Lower leg skin (tissue), 4 donors: ENCODE measurements around the gene ACAP1. TPM values are rescaled to one million over a fixed set of nuclear protein-coding genes. Genes with fewer than 3 reads are reported as not detected.

Experiments
- DNase-seq, 2 donors: peaks; one replicate each; pipeline ENCODE4 v3.0.0-alpha.2; 2019; ENCODE audit warnings: low spot score in 2 of 2
- H3K4me3 ChIP-seq: fragments of 200-600 bp; sonication (generic); 2 replicates; pipeline ENCODE4 v1.5.1; 2017; ENCODE audit warnings: mild to moderate bottlenecking, low read depth; ENCODE audit not compliant: poor library complexity, severe bottlenecking
- POLR2A ChIP-seq, 2 donors: fragments of 450-650 bp; IDR thresholded peaks; one replicate each; pipeline ENCODE4 v1.6.1; 2016 to 2017; ENCODE audit warnings: antibody characterized with exemption in 2 of 2, mild to moderate bottlenecking in 1 of 2, moderate library complexity in 1 of 2
- WGBS, 2 donors: methylation state at CpG; one replicate each; pipeline ENCODE4 v1.1.5; 2018; 5-methylcytosine and 5-hydroxymethylcytosine counted together
- intact Hi-C: fragments of 100-400 bp; cut with DNase I; formaldehyde crosslinking; loops from one replicate; pipeline ENCODE4 v1.15.0; 2023; ENCODE audit warnings: low total_unique reads
- total RNA-seq, 4 donors: library from RNA; depleted of rRNA; stranded (reverse); fragments of >200 nt; gene quantifications; one replicate each; pipeline ENCODE4 v1.1.0, GENCODE V29; 2016
- TF ChIP-seq, protein P1 (sequence below), 3 donors: fragments of 450-650 bp; IDR thresholded peaks; one replicate each; pipeline ENCODE4 v1.5.1; 2016; ENCODE audit warnings: antibody characterized with exemption in 3 of 3, mild to moderate bottlenecking in 3 of 3, moderate library complexity in 2 of 3

ACAP1 gene
- total RNA-seq, 4 donors from 2014 or later = 2.9 to 5.6 (median 3.8) TPM

- WGBS, 2 donors = 2 to 3% methylated on average over 49 to 50 of the region's 51 CpGs
- no peak for TF ChIP-seq POLR2A (IDR thresholded peaks at IDR 0.05)
- TF ChIP-seq, protein P1, sequence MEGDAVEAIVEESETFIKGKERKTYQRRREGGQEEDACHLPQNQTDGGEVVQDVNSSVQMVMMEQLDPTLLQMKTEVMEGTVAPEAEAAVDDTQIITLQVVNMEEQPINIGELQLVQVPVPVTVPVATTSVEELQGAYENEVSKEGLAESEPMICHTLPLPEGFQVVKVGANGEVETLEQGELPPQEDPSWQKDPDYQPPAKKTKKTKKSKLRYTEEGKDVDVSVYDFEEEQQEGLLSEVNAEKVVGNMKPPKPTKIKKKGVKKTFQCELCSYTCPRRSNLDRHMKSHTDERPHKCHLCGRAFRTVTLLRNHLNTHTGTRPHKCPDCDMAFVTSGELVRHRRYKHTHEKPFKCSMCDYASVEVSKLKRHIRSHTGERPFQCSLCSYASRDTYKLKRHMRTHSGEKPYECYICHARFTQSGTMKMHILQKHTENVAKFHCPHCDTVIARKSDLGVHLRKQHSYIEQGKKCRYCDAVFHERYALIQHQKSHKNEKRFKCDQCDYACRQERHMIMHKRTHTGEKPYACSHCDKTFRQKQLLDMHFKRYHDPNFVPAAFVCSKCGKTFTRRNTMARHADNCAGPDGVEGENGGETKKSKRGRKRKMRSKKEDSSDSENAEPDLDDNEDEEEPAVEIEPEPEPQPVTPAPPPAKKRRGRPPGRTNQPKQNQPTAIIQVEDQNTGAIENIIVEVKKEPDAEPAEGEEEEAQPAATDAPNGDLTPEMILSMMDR (IDR thresholded peaks at IDR 0.05) = peak in 1 of 3 donors; percentile 72
- intact Hi-C loops = no loop called here
- DNase-seq = peak; percentile 69 to 96
- no peak overlapping the region for H3K4me3 ChIP-seq
Observed at GRCh38 chr17:7296189-7296861, 40.0 kb upstream of the ACAP1 start.

DNA sequence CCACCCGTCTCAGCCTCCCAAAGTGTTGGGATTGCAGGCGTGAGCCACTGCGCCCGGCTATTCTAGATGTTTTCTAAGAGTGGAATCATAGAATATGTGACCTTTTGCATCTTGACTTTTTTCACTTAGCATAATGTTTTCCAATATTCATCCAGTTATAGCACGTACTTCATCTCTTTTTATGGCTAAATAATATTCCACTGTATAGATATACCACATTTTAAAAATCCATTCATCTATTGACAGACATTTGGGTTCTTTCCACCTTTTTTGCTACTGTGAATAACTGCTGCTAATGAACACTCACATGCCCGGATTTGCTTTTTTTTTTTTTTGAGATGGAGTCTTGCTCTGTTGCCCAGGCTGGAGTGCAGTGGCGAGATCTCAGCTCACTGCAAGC is 32.1 kb upstream of the ACAP1 start:
- intact Hi-C loops = no loop called here
- TF ChIP-seq, protein P1 (IDR thresholded peaks at IDR 0.05) = no peak
- TF ChIP-seq POLR2A (IDR thresholded peaks at IDR 0.05) = no peak
- WGBS, 2 donors = 95% methylated on average over 7 of the region's 7 CpGs

GRCh38 chr17:7306911-7307685 is 29.2 kb upstream of the ACAP1 start, which contains the start of gene EIF5A:
TSS of gene EIF5A (plus strand) at chr17:7307628. CDS start at chr17:7309636, 2,008 bp downstream.
- intact Hi-C loops = no loop called here
- H3K4me3 ChIP-seq = peak within 1 kb of the TSS; percentile 85
- TF ChIP-seq POLR2A (IDR thresholded peaks at IDR 0.05) = no peak
- TF ChIP-seq, protein P1 (IDR thresholded peaks at IDR 0.05) = no peak
- DNase-seq = peak; percentile 100
- 0% methylated on average over 55 to 64 of the region's 64 CpGs for WGBS, 2 donors

More for the DNA sequence above, 32.1 kb upstream of the ACAP1 start:
- DNase-seq = no peak
- no peak overlapping the region for H3K4me3 ChIP-seq

GRCh38 chr17:7307686-7308624 is 28.4 kb upstream of the ACAP1 start:
- H3K4me3 ChIP-seq = peak overlapping the region; percentile 85
- intact Hi-C loops = no loop called here
- peak in 1 of 2 donors; percentile 48 for DNase-seq
- WGBS, 2 donors = 0 to 1% methylated on average over 57 to 72 of the region's 104 CpGs
- TF ChIP-seq, protein P1 (IDR thresholded peaks at IDR 0.05) = no peak
- peak in 1 of 2 donors; percentile 41 for TF ChIP-seq POLR2A (IDR thresholded peaks at IDR 0.05)

DNA sequence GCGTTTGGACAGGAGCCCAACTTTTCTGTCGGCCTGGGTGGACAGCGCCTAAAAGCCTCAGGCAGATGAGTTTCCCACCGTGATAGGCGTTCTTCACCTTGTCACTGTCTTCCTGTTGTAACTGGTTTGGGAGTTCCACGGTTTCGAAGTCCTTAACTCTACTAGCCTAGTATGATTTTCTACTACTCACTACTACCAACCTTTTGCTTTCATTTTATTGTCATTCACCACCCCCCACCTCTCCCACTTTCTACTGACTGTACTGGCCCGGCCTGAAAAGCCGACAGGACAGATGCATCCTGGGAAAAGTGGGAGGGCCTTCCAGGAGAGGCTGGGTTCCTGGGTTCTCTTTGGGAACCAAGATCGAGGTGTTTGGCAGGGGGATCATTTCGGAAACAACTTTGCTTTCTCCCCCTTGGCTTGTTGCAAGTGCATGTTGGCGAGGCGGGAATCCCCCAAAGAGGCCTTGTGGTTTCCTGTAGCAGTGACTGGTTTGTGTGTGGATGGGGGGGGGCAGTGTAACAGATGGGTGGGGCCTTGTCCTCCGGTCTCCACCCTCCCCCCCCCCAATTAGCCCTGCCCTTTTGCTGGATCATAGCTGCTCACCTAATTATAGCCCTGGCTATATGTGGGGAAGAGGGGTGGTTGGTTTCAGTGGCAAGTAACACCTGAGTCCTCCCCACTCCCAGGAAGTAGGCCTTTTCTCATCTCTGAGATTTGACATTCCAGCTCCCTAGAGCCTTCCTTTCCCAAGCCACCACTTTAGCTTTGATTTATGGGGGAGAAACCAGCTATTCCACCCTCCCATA is 27.5 kb upstream of the ACAP1 start:
- H3K4me3 ChIP-seq = peak overlapping the region; percentile 85
- peak; percentile 88 to 96 for DNase-seq
- WGBS, 2 donors = 0 to 1% methylated on average over 14 of the region's 14 CpGs
- intact Hi-C loops = no loop called here
- TF ChIP-seq POLR2A (IDR thresholded peaks at IDR 0.05) = no peak
- TF ChIP-seq, protein P1 (IDR thresholded peaks at IDR 0.05) = no peak
